Left lobe of liver (tissue), 2 donors: ENCODE results near the gene WDR90. TPM values are rescaled to one million over a fixed set of nuclear protein-coding genes. Genes with fewer than 3 reads are reported as not detected.

Source experiments
- ATAC-seq: fragments of 200-7000 bp; cut with Tn5 transposase; one replicate; pipeline ENCODE4 v1.9.1; 2020; ENCODE audit warnings: mild to moderate bottlenecking, moderate library complexity
- DNase-seq: peaks from one replicate; pipeline ENCODE4 v3.0.0-alpha.2; 2020; ENCODE audit warnings: low spot score
- total RNA-seq: library from RNA; stranded (reverse); gene quantifications from one replicate; pipeline ENCODE4 v1.2.1, GENCODE V29; 2021
- donor health status: DM: no; HTN: no; CAD: no; lungs with moderate emphysema.
- donor health status: DM: no; HTN: yes; CAD: no.

WDR90 gene
- total RNA-seq, 1 donor from 2014 or later: 17.2 TPM

DNA sequence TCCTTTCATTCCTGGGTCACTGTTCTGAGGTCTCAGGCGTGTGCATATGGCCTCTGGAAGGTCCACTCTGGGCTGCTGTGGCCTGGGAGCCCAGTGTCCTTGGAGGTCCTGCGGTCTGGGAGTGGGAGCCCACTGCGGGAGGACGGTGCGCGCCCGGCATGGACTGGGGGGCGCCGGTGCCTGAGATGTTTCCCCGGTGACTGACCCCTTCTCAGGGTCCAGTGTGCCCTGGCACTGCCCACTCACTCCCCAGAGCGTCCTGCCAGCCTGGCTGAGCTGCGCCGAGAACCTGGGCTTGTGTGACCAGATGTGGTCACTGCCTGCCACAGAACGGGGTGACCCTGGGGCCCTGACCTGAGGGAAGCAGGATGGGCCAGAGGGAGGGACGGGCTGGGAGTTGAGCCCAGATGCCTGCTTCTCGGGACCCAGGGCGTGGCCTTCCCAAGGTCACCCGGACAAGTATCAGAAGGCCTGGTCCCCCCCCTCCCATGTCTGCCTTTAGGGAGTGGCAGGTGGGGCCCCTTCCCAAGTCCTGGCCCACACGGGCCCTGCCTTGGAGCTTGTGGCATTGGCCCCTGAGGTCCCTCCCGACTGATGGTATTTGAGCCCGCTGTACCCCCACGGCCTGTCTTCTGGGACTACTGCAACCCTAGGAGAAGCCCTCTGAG, 25.2 kb downstream of the WDR90 start:
- no peak for ATAC-seq
- no peak for DNase-seq

DNA sequence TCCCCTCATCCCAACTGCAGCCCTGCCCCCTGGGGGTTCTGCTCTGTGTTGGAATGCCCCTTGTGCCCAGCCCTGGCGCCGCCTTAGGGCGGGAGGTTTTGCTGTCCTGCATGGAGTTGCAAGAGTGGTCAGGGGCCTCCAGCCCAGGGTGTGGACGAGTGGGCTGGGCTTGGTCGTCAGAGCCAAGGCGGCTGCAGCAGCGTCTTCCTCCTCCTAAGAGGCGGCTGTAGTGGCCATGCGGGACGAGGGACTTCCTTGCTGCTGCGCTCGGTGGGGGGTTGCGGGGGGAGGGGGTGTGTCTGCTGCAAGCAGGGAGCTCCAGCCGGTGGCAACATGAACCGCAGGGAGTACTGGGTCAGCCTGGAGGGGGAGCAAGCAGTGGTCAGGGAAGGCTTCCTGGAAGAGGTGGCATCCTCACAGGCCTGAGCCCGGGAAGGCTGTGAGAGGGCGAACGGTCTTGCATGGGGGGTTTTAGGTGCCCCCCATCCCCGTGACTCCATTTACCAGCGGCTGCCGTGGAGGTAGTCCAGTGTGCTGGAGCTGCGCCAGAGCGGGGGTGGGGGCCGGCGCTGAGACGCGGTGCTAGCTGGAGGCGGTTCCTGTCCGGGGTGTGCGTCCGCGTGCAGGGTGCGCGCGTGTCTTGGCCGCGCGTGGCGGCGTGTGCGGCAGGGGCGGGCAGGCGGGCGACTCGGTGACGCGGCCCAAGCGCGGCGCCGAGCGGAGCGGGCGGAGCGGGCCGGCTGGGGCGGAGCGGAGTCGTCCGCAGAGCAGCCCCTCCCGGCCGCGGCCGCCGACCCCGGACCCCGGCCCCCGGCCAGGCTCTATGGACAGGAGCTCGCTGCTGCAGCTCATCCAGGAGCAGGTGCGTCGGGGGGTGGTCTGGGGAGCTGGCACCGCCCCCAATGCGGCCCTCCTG, 26.1 kb downstream of the WDR90 start, which contains the start of gene RHBDL1:
RHBDL1 (plus strand) TSS at position 704 of the 916 bp plus-strand sequence; CDS start at position 824, 120 bp downstream.
- ATAC-seq (no peak), DNase-seq (no peak)

DNA sequence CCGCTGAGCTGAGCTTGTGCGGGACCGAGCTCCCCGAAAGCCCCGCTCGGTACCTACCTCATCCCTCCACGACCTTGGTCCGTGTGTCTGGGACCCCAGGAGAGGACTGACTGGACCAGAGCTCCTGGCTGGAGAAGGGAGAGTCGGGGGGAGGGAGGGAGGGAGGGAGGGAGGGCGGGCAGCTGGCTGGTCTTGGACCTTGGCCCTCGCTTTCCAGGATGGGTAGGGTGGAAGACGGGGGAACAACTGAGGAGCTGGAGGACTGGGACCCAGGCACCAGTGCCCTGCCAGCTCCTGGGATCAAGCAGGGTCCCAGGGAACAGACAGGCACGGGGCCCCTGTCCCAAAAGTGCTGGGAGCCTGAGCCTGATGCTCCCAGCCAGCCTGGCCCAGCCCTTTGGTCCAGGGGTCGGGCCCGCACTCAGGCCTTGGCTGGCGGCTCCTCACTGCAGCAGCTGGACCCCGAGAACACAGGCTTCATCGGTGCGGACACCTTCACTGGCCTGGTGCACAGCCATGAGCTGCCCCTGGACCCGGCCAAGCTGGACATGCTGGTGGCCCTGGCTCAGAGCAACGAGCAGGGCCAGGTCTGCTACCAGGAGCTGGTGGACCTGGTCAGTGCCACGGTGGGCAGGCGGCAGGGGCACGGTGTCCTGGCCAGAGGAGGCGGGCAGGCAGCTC, 26.9 kb downstream of the WDR90 start:
- ATAC-seq (no peak), DNase-seq (no peak)

DNA sequence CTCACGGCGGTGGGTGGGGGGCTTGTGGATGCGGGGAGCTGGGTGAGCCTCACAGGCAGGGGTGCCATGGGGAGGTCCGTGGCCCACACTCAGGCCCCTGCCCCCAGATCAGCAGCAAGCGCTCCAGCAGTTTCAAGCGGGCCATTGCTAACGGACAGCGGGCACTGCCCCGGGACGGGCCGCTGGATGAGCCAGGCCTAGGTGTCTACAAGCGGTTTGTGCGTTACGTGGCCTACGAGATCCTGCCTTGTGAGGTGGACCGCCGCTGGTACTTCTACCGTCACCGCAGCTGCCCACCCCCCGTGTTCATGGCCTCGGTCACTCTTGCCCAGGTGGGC, 27.4 kb downstream of the WDR90 start:
- ATAC-seq (no peak), DNase-seq (no peak)

DNA sequence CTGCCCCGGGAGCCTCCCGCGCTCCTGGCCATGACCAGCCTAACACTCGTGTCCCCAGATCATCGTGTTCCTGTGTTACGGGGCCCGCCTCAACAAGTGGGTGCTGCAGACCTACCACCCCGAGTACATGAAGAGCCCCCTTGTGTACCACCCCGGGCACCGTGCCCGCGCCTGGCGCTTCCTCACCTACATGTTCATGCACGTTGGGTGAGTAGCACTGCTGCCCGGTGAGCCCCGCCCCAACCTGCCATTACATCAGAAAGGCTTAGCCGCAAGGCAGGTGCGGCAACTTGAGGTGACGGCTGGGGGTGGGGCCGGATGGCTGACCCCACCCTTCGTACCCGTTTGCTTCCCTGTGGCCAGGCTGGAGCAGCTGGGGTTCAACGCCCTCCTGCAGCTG, 27.7 kb downstream of the WDR90 start:
- ATAC-seq: no peak
- no peak for DNase-seq

DNA sequence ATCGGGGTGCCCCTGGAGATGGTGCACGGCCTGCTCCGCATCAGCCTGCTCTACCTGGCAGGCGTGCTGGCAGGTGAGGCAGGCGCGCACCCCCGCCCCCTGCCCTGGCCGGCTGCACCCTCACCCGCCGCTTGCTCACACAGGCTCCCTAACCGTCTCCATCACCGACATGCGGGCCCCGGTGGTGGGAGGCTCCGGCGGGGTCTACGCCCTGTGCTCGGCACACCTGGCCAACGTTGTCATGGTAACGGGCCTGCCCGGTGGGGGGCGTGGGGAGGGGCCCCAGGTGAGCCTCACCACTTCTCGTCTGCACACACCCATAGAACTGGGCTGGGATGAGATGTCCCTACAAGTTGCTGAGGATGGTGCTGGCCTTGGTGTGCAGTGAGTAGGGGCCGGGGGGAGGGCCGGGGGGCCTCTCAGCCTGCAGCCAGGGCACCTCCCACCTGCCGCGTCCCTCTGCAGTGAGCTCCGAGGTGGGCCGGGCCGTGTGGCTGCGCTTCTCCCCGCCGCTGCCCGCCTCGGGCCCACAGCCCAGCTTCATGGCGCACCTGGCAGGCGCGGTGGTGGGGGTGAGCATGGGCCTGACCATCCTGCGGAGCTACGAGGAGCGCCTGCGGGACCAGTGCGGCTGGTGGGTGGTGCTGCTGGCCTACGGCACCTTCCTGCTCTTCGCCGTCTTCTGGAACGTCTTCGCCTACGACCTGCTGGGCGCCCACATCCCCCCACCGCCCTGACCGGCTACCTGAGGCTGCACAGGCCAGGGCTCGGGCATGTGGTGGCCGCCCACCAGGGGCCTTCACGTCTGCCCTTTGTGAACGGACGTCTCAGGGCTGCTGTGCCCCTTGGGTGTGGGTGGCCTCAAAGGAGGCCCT, 28.4 kb downstream of the WDR90 start:
- DNase-seq (no peak), ATAC-seq (no peak)

DNA sequence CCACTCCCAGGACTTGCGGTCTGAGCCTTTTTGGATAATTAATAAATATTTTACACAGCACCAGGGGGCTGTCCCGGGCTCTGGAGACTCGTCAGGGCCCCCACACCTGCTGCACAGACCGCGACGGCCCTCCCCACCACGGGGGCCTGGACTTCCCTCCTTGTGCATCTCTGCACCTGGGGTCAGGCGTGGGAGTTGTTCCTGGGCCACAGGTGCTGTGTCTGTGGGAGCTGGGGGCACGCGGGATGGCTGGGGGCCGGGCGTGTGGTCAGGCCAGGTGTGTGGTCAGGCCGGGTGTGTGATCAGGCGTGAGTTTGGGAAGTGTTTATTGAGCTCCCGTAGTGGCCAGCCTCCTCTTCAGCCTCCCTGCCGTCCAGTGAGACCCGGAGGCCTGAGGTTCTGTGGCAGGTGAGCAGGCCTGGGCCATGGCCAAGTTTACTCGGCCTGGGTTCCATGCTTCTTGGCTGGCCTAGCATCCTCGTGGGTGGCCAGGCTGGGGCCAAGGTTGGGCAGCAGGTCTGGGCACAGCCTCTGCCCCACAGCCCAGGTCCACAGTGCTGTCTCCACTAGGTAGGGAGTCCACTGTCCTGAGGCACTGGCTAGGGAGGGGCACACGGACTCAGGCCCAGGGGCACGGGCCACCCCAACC, 29.2 kb downstream of the WDR90 start:
- DNase-seq: no peak
- peak; percentile 2 for ATAC-seq

DNA sequence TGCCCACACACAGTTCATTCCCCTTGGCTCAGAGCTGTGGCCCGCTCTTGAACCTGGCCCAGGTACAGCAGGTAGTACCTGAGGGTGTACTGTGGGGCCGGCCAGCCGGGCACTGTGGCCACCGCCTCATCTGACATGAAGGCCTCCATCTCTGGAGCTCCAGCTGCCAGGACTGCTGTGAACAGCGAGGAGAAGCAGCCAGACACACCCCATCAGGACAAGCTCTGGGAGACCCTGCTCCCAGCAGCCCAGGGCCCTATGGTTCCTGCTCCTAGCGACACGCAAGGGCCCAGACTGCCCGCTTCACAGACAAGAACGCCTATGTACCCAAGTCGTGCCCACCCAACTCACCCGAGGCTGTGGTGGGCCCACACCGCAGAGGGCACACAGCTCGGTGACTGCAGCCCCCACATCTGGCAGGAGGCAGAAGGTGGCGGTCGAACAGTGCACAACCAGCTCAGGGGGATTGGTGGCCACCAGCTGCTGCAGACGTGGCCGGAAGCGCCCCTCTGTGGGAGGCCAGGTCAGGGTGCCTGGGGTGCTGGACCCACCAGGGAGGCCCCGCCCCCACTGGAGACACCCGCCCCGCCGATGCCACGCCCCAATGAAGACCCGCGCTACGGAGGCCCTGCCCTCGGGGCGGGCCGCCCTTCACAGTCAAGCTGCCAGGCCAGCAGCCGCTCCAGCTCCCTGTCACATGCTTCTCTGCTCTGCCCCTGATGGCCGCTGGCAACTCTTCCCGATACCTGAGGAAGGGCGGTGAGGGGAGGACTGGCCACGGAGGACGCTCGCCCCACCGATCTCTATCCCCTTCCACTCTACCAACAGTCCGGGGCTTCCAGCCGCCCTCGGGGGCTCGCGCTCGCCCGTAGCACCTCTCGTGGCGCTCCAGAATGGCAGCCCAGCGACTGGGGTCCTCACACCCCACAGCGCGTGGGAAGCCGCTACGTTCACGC, 30.0 kb downstream of the WDR90 start:
- ATAC-seq (peak; percentile 39), DNase-seq (peak; percentile 84)

DNA sequence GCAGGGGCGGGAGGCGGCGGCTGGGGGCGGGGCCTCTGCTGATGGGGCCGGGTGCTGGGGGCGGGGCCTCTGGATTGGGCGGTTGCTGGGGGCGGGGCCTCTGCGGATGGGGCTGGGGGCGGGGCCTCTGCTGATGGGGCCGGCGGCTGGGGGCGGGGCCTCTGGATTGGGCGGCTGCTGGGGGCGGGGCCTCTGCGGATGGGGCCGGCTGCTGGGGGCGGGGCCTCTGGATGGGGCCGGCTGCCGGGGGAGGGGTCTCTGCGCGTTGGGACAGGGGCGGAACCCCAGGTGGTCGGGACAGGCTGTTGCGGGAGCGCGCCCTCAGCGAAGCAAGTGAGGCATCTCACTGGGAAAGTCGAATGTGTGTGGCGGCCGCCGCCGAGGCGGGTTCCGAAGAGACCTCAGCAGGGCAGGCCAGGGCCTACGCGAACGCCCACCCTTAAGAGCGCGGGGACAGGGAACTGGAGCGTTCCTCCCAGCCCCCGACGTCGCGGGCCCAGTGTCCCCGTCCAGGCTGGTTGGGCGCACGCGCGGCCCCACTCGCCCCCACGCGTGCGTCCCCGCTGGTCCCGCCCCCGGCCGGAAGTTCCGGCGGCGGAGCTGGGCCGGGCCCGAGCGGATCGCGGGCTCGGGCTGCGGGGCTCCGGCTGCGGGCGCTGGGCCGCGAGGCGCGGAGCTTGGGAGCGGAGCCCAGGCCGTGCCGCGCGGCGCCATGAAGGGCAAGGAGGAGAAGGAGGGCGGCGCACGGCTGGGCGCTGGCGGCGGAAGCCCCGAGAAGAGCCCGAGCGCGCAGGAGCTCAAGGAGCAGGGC, 30.9 kb downstream of the WDR90 start, which contains the start of gene STUB1:
STUB1 (plus strand) TSS at position 597 of the 811 bp plus-strand sequence; CDS start at position 713, 116 bp downstream.
- ATAC-seq: peak; percentile 73
- DNase-seq: peak; percentile 92

DNA sequence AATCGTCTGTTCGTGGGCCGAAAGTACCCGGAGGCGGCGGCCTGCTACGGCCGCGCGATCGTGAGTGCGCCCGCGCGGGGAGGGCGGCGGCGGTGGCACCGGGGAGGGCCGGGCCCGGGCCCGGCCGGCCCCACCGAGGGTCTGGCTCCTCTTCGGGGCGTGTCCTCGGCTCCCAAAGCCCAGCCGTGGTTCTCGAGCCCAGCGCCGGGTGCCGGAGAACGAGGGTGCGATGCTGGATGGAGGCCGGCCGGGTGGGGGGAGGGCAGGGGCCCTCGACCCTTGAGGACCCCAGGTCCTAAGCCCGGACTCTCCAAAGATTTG, 31.4 kb downstream of the WDR90 start:
- DNase-seq (no peak), ATAC-seq (no peak)

DNA sequence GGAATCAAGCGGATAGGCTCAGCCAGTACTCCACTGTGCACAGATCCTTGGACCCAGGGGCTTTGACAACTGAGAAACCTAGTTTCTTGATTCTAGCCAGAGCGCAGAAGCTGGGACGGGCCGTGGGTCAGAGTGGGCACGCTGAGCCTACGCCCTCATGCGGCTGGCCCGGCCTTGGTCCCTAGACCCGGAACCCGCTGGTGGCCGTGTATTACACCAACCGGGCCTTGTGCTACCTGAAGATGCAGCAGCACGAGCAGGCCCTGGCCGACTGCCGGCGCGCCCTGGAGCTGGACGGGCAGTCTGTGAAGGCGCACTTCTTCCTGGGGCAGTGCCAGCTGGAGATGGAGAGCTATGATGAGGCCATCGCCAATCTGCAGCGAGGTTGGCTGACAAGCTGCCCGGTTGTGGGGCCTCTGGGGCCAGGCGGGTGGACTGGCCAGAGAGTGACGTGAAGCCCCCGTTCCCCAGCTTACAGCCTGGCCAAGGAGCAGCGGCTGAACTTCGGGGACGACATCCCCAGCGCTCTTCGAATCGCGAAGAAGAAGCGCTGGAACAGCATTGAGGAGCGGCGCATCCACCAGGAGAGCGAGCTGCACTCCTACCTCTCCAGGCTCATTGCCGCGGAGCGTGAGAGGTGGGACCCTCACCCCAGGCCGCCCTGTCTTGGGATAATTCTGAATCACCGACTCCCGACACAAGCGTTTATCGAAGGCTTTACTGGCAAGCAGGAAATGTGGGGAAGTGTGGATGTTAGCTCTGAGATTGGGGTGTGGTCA, 32.0 kb downstream of the WDR90 start:
- peak; percentile 73 for DNase-seq
- ATAC-seq: no peak

DNA sequence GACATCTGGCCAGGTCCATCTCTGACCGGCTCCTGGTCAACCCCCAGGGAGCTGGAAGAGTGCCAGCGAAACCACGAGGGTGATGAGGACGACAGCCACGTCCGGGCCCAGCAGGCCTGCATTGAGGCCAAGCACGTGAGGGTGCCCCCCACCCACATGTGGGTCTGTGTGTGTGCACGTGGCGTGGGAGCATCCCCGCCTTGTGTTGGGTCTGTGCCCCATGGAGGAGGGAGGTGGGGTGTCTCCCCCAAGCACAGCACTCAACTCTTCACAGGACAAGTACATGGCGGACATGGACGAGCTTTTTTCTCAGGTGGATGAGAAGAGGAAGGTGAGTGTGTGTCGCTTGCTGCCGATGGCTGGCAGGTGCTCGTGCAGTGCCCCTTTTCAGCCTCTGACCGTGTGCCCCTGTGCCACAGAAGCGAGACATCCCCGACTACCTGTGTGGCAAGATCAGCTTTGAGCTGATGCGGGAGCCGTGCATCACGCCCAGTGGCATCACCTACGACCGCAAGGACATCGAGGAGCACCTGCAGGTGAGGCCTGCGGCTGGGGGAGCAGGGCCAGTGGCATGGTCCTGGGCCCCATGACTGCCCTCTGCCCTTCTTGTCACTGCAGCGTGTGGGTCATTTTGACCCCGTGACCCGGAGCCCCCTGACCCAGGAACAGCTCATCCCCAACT, 32.7 kb downstream of the WDR90 start:
- ATAC-seq (no peak), DNase-seq (no peak)

DNA sequence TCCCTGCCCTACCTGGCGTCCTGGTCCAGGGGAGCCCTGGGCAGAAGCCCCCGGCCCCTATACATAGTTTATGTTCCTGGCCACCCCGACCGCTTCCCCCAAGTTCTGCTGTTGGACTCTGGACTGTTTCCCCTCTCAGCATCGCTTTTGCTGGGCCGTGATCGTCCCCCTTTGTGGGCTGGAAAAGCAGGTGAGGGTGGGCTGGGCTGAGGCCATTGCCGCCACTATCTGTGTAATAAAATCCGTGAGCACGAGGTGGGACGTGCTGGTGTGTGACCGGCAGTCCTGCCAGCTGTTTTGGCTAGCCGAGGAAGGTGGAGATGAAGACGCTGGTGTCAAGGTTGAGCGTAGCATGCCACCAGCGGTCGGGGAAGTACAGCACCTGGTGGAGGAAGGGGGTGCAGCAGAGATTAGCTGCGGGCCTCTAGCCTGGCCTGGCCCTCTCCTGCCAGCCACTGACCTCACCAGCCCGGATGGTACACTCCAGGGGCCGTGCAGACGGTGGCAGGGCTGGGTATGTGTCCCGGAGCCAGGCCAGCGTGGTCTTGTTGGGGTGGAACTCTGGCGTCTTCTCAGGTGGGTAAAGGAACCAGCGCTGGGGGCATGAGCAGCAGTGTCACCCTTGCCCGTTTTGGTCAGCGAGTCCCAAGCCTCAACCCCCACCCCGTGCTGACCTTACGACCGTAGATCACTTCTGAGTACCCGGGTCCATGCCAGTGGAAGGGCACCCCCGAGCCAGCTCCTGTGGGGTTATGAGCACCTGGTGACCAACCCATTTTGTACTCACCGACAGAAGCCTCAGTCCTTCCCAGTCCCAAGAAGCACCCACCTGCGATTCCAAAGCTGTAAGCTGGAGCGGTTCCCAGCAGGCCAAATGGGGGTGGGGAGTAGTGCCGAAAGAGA, 33.6 kb downstream of the WDR90 start:
- DNase-seq (no peak), ATAC-seq (no peak)

DNA sequence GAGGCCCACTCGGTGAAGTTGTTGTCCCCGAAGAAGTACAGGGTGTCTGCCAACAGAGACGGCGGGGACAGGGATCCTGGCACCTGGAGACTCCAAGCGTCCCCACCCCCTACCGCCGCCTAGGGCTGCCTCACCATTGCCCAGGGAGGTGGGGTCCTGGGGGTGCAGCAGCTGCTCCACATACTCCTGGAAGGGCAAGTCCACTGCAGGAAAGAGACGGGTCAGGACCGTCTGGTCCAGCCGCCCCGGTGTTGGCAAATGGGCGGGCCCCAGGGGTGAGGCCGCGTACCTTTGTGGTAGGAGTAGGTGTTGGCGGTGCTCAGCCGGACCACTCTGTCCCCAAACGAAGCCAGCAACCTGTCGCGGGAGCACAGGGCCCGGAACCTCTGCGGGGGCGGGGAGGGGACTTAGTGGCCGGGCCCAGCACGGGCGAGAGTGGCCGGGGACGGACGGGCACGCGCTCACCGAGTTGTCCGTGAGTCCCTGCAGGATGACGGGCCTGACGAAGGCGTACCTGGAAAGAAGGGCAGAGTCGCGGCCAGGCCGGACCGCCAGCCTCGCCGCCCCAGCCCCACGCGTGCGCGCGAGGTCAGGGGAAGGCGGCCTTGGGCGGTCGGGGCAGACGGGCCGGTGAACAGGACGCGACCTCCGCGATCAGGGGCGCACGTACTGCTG, 34.4 kb downstream of the WDR90 start:
- ATAC-seq: no peak
- no peak for DNase-seq
